Nephron progenitor cell (in vitro differentiated cells): ENCODE results near the gene NUP42.
"Not testable (repeated sequence)": the region's sequence is repeated elsewhere in the genome, so short reads cannot be mapped to it uniquely, and the experiment has no call there.

ENCODE experiments used
- DNase-seq: peaks from one replicate; pipeline ENCODE4 v3.0.0; 2021
- H3K27ac Mint-ChIP-seq: 2 replicates; pipeline ENCODE4 v1.8.0; 2021; ENCODE audit warnings: mild to moderate bottlenecking, moderate library complexity, mixed read lengths
- H3K27me3 Mint-ChIP-seq: 2 replicates; pipeline ENCODE4 v1.8.0; 2021; ENCODE audit warnings: mild to moderate bottlenecking, low read depth, mixed read lengths; ENCODE audit not compliant: poor library complexity
- H3K36me3 Mint-ChIP-seq: 2 replicates; pipeline ENCODE4 v1.8.0; 2021; ENCODE audit warnings: low read depth, mixed read lengths
- H3K4me1 Mint-ChIP-seq: 2 replicates; pipeline ENCODE4 v1.8.0; 2021; ENCODE audit warnings: mixed read lengths
- H3K4me3 Mint-ChIP-seq: 2 replicates; pipeline ENCODE4 v1.8.0; 2021; ENCODE audit warnings: mild to moderate bottlenecking, moderate library complexity, mixed read lengths
- H3K9me3 Mint-ChIP-seq: 2 replicates; pipeline ENCODE4 v1.8.0; 2021; ENCODE audit warnings: mild to moderate bottlenecking, moderate library complexity, mixed read lengths
- CTCF ChIP-seq: fragments of 200-600 bp; sonication (generic); IDR thresholded peaks from 2 replicates; pipeline ENCODE4 v1.5.0; 2021; ENCODE audit warnings: antibody characterized with exemption

Gene NUP42

GRCh38 chr7:23196306-23196705 is 14.5 kb downstream of the NUP42 start:
- Mint-ChIP-seq H3K4me1 (no peaks in the 10 kb centered on the region), H3K36me3 (peaks cover 80% of the 10 kb centered on the region), H3K4me3 (no peak overlapping the region), H3K27me3 (no peaks in the 10 kb centered on the region), H3K9me3 (no peaks in the 10 kb centered on the region), H3K27ac (no peak overlapping the region)
- no peak for DNase-seq
- TF ChIP-seq CTCF = no peak

- H3K27ac Mint-ChIP-seq, DNase-seq, H3K9me3 Mint-ChIP-seq, H3K4me3 Mint-ChIP-seq, H3K27me3 Mint-ChIP-seq, H3K4me1 Mint-ChIP-seq: not testable (repeated sequence)
- peaks cover 77% of the 10 kb centered on the region for H3K36me3 Mint-ChIP-seq
Measured at GRCh38 chr7:23197745-23198144, 15.9 kb downstream of the NUP42 start.

- Mint-ChIP-seq H3K27me3 (no peaks in the 10 kb centered on the region), H3K4me3 (no peak overlapping the region), H3K36me3 (peaks cover 73% of the 10 kb centered on the region), H3K9me3 (no peaks in the 10 kb centered on the region), H3K4me1 (no peaks in the 10 kb centered on the region), H3K27ac (no peak overlapping the region)
- no peak for TF ChIP-seq CTCF
- no peak for DNase-seq
Measured at GRCh38 chr7:23200331-23200730, 18.5 kb downstream of the NUP42 start.

GRCh38 chr7:23204241-23204640 is 22.4 kb downstream of the NUP42 start:
- TF ChIP-seq CTCF = no peak
- H3K9me3 Mint-ChIP-seq = no peaks in the 10 kb centered on the region
- H3K4me3 Mint-ChIP-seq = no peak overlapping the region
- peaks cover 4% of the 10 kb centered on the region for H3K27me3 Mint-ChIP-seq
- no peak for DNase-seq
- H3K4me1 Mint-ChIP-seq = no peaks in the 10 kb centered on the region
- H3K27ac Mint-ChIP-seq = no peak overlapping the region
- peaks cover 51% of the 10 kb centered on the region for H3K36me3 Mint-ChIP-seq

GRCh38 chr7:23205577-23205908 is 23.7 kb downstream of the NUP42 start:
- no peak overlapping the region for H3K4me3 Mint-ChIP-seq
- TF ChIP-seq CTCF = no peak
- H3K36me3 Mint-ChIP-seq = peaks cover 43% of the 10 kb centered on the region
- peaks cover 4% of the 10 kb centered on the region for H3K27me3 Mint-ChIP-seq
- no peak for DNase-seq
- no peak overlapping the region for H3K27ac Mint-ChIP-seq
- H3K9me3 Mint-ChIP-seq = no peaks in the 10 kb centered on the region
- H3K4me1 Mint-ChIP-seq = no peaks in the 10 kb centered on the region

- Mint-ChIP-seq H3K9me3 (no peaks in the 10 kb centered on the region), H3K27me3 (peaks cover 8% of the 10 kb centered on the region), H3K27ac (no peak overlapping the region), H3K4me1 (peaks cover 6% of the 10 kb centered on the region), H3K36me3 (peaks cover 37% of the 10 kb centered on the region), H3K4me3 (no peak overlapping the region)
- no peak for DNase-seq
- no peak for TF ChIP-seq CTCF
Measured at GRCh38 chr7:23205909-23206767, 24.3 kb downstream of the NUP42 start.
